ENCODE measurements around the gene BICC1.

Gene BICC1

DNA sequence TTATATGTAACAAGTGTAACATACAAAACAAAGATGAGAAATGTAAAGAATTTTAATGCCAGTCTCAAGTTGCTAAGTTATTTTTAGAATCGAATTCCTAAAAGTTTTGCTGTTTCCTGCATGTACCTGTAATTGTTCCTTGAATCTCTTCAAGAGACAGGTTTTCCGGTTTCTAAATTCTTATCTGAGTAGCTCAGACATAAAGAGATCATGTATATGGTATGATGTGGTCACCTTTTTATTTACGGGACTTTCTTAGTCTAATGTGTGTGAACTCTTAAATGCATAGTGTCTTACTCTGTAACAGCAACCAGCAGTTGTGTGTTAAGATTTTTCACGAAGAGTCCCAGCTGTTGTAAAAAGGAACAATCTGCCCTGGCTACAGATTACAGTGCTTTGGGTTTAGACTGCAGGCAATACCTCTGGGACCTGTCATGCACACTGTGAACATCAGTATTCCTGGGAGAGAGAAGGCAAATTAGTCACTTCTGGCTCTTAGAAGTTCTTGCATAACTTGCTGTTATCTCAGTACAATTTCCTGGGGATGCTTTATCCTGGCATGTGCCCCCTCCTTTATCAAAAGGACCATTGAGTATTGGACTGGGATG is 263.4 kb downstream of the BICC1 start:
- Histone ChIP-seq H3K4me3 (replicated peaks; ENCODE audit: insufficient read depth, low read length) (no peak overlapping the region), H3K27me3 (ENCODE audit: insufficient read depth, poor library complexity, severe bottlenecking) (no peaks in the 10 kb centered on the region), H3K27ac (replicated peaks) (no peak overlapping the region)
- no peak for DNase-seq (ENCODE audit: low read depth in 1 of 2, low spot score in 1 of 2)
- TF ChIP-seq, protein P1, sequence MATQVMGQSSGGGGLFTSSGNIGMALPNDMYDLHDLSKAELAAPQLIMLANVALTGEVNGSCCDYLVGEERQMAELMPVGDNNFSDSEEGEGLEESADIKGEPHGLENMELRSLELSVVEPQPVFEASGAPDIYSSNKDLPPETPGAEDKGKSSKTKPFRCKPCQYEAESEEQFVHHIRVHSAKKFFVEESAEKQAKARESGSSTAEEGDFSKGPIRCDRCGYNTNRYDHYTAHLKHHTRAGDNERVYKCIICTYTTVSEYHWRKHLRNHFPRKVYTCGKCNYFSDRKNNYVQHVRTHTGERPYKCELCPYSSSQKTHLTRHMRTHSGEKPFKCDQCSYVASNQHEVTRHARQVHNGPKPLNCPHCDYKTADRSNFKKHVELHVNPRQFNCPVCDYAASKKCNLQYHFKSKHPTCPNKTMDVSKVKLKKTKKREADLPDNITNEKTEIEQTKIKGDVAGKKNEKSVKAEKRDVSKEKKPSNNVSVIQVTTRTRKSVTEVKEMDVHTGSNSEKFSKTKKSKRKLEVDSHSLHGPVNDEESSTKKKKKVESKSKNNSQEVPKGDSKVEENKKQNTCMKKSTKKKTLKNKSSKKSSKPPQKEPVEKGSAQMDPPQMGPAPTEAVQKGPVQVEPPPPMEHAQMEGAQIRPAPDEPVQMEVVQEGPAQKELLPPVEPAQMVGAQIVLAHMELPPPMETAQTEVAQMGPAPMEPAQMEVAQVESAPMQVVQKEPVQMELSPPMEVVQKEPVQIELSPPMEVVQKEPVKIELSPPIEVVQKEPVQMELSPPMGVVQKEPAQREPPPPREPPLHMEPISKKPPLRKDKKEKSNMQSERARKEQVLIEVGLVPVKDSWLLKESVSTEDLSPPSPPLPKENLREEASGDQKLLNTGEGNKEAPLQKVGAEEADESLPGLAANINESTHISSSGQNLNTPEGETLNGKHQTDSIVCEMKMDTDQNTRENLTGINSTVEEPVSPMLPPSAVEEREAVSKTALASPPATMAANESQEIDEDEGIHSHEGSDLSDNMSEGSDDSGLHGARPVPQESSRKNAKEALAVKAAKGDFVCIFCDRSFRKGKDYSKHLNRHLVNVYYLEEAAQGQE (IDR thresholded peaks at IDR 0.05; ENCODE audit: insufficient replicate concordance, low read depth) = no peak
- TF ChIP-seq SPI1 (IDR thresholded peaks at IDR 0.05; ENCODE audit: borderline replicate concordance, low read depth) (no peak), POLR2AphosphoS5 (IDR thresholded peaks at IDR 0.05; ENCODE audit: low read depth) (no peak), GABPA (IDR thresholded peaks at IDR 0.05; ENCODE audit: low read depth) (no peak), CTCF (IDR thresholded peaks at IDR 0.05; ENCODE audit: insufficient read depth, low read length) (no peak)

GRCh38 chr10:58776568-58777318 is 264.1 kb downstream of the BICC1 start:
- Histone ChIP-seq H3K4me3 (replicated peaks; ENCODE audit: insufficient read depth, low read length) (no peak overlapping the region), H3K27me3 (ENCODE audit: insufficient read depth, poor library complexity, severe bottlenecking) (no peaks in the 10 kb centered on the region), H3K27ac (replicated peaks) (no peak overlapping the region)
- TF ChIP-seq CTCF (IDR thresholded peaks at IDR 0.05; ENCODE audit: insufficient read depth, low read length) = no peak
- TF ChIP-seq, protein P1 (IDR thresholded peaks at IDR 0.05; ENCODE audit: insufficient replicate concordance, low read depth) = no peak
- no peak for TF ChIP-seq POLR2AphosphoS5 (IDR thresholded peaks at IDR 0.05; ENCODE audit: low read depth)
- TF ChIP-seq SPI1 (IDR thresholded peaks at IDR 0.05; ENCODE audit: borderline replicate concordance, low read depth) = no peak
- no peak for TF ChIP-seq GABPA (IDR thresholded peaks at IDR 0.05; ENCODE audit: low read depth)
- DNase-seq (ENCODE audit: low read depth in 1 of 2, low spot score in 1 of 2) = no peak

GRCh38 chr10:58778966-58779365 is 266.3 kb downstream of the BICC1 start:
- DNase-seq (ENCODE audit: low read depth in 1 of 2, low spot score in 1 of 2) = no peak
- H3K27ac ChIP-seq (replicated peaks) = no peak overlapping the region
- H3K4me3 ChIP-seq (replicated peaks; ENCODE audit: insufficient read depth, low read length) = no peak overlapping the region
- no peaks in the 10 kb centered on the region for H3K27me3 ChIP-seq (ENCODE audit: insufficient read depth, poor library complexity, severe bottlenecking)
- no peak for TF ChIP-seq SPI1 (IDR thresholded peaks at IDR 0.05; ENCODE audit: borderline replicate concordance, low read depth)
- no peak for TF ChIP-seq GABPA (IDR thresholded peaks at IDR 0.05; ENCODE audit: low read depth)
- TF ChIP-seq POLR2AphosphoS5 (IDR thresholded peaks at IDR 0.05; ENCODE audit: low read depth) = no peak
- no peak for TF ChIP-seq CTCF (IDR thresholded peaks at IDR 0.05; ENCODE audit: insufficient read depth, low read length)
- TF ChIP-seq, protein P1 (IDR thresholded peaks at IDR 0.05; ENCODE audit: insufficient replicate concordance, low read depth) = no peak

All from HL-60 (cell line).